ENCODE data around the gene DRG1.
"Not testable (repeated sequence)": the region's sequence is repeated elsewhere in the genome, so short reads cannot be mapped to it uniquely, and the experiment has no call there.

DRG1 gene

GRCh38 chr22:31443516-31443915, 44.1 kb downstream of the DRG1 start:
- no peak for DNase-seq

GRCh38 chr22:31445642-31446041, 46.2 kb downstream of the DRG1 start:
- DNase-seq = no peak

DNA sequence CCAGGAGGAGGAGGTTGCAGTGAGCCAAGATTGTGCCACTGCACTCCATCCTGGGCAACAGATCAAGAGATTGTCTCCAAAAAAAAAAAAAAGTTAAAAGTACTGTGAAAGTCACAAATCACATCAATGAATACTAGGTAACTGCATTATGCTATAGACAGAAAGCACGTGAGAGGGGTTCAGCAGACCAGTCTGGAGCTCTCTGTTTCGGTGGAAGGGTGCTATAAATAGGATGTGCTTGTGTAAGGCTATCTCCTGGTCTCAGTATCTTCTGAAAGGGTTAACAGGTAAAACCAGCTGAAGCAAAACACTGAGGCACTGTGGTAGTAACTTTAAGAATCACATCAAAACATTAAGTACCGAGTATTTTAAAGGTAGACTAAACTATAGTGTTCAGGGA, 46.8 kb downstream of the DRG1 start:
- DNase-seq = no peak

DNA sequence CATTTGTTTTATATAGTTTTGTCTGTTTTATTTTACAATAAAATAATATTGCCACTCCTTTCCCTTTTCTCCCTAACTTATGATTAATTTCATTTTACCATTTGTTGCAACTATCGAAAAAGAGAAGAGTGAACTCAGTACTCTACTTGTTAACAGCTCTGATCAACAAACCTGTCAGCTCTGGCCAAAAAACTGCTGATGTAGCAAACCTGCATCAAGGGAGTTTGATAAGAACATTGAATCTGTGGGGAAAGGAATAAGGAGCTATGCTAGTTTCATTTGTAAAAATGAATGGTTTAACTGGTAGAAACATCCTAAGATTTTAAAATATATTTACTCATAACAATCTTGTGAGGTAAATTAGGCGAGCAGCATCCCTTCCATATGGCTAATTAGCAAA, 47.4 kb downstream of the DRG1 start:
- no peak for DNase-seq

DNA sequence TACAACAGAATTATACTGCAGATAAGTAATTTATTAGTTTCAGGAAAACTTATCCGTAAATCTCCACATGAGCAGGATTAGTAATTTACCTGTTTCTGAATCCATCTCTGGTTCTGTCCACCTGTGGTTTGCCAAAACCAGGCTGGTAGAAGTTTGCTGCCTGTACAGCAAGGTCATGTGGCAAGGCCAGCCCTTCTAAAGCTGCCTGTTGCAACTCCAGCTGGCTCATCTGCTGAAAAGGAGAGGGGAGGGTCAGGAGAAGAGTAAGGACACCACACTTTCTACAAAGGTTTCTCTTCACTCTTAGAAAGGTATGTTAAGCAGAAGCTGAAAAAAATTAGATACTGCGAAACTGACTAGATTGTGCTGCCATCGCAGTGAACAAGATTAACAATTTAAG, 47.9 kb downstream of the DRG1 start:
- no peak for DNase-seq

- no peak for DNase-seq
Measured at GRCh38 chr22:31448382-31448781, 49.0 kb downstream of the DRG1 start.

- DNase-seq = no peak
Measured at GRCh38 chr22:31449506-31449905, 50.1 kb downstream of the DRG1 start.

- no peak for DNase-seq
Measured at GRCh38 chr22:31451709-31452571, 52.5 kb downstream of the DRG1 start.

DNA sequence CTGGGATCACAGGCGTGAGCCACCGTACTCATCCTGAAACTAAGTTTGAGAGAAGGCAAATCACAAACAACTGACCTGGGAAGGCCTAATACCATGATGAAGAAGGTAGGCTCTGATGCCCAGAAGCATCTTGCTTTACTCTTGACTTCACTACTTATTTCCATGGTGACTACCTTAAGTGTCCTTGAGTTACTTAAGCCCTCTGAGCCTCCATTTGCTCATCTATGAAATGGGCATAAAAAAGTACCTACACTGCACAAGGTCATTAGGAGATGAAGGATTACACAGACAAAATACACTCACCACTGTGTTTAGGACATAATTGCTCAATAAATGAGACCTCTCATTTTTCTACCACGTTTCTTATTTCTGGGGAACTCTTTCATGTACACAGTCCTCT, 62.3 kb downstream of the DRG1 start:
- DNase-seq = no peak

GRCh38 chr22:31465307-31465706, 65.9 kb downstream of the DRG1 start:
- DNase-seq = no peak

DNA sequence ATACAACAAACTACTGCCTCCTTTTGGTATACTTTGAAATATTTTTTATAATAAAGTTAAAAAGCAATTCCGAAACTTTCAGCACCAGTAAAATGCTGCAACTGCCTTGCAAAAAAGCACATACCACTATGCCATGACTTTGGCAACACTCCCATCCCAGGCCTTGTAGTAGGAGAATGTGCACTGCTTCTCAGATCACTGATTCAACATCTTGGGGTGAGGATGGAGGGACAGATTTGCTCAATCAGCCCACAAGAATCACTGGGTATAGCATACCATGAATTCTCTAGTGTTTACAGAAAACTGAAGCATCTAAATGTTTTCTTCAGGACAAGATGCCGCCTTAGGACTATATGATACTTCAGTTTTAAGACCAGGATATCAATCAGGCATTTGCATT, 75.3 kb downstream of the DRG1 start:
- no peak for DNase-seq

- DNase-seq = no peak
Measured at GRCh38 chr22:31475800-31476199, 76.4 kb downstream of the DRG1 start.

- DNase-seq = no peak
Measured at GRCh38 chr22:31477329-31477728, 77.9 kb downstream of the DRG1 start.

GRCh38 chr22:31481129-31481528, 81.7 kb downstream of the DRG1 start:
- DNase-seq = no peak

DNA sequence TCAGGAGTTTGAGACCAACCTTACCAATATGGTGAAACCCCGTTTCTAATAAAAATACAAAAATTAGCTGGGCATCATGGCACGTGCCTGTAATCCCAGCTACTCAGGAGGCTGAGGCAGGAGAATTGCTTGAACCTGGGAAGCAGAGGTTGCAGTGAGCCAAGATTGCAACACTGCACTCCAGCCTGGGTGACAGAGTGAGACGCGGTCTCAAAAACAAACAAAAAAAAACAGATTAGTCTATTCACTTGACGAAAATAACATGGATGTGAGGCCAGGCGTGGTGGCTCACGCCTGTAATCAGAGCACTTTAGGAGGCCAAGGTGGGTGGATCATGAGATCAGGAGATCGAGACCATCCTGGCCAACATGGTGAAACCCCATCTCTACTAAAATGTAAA, 83.1 kb downstream of the DRG1 start:
- DNase-seq = not testable (repeated sequence)

Data from stimulated activated CD8-positive, alpha-beta memory T cell treated with anti-CD3 and anti-CD28 coated beads, Interleukin-4, amount 100 ng/mL, for 48 hours (primary cell).